Heart right ventricle (tissue), 16 donors: ENCODE data around the gene TAOK1. TPM values are rescaled to one million over a fixed set of nuclear protein-coding genes. Genes with fewer than 3 reads are reported as not detected.

ENCODE experiments used
- ATAC-seq, 8 donors: fragments of 200-7000 bp; cut with Tn5 transposase; one replicate each; pipeline ENCODE4 v1.9.1; 2020; ENCODE audit warnings: mild to moderate bottlenecking in 8 of 8, moderate library complexity in 8 of 8, moderate number of reproducible peaks in 1 of 8
- DNase-seq, 2 donors: peaks; one replicate each; pipeline ENCODE4 v3.0.0-alpha.2; 2020
- H3K27ac ChIP-seq, 10 donors: fragments of 200-600 bp; sonication (generic) in 2 of 10; one replicate each; pipeline versions ENCODE4 v1.5.0 to v1.8.0; 2020 to 2022; ENCODE audit warnings: mild to moderate bottlenecking in 3 of 10
- H3K27me3 ChIP-seq, 7 donors: fragments of 200-600 bp; one replicate each; pipeline ENCODE4 v1.8.0; 2021 to 2022; ENCODE audit warnings: mild to moderate bottlenecking in 2 of 7
- H3K36me3 ChIP-seq, 9 donors: fragments of 200-600 bp; sonication (generic) in 1 of 9; one replicate each; pipeline versions ENCODE4 v1.5.0 to v1.8.0; 2020 to 2022; ENCODE audit warnings: mild to moderate bottlenecking in 2 of 9
- H3K4me1 ChIP-seq, 9 donors: fragments of 200-600 bp; sonication (generic) in 1 of 9; one replicate each; pipeline versions ENCODE4 v1.5.0 to v1.8.0; 2020 to 2022; ENCODE audit warnings: mild to moderate bottlenecking in 4 of 9
- H3K4me3 ChIP-seq, 10 donors: fragments of 200-600 bp; sonication (generic) in 2 of 10; one replicate each; pipeline versions ENCODE4 v1.5.0 to v1.8.0; 2020 to 2022; ENCODE audit warnings: mild to moderate bottlenecking in 7 of 10, moderate library complexity in 2 of 10
- H3K9me3 ChIP-seq, 11 donors: fragments of 200-600 bp in 10 of 11; sonication (generic) in 2 of 11; one replicate each; pipeline versions ENCODE4 v1.5.0 to v1.8.0; 2013 to 2022; ENCODE audit warnings: mild to moderate bottlenecking in 2 of 11, control low read depth in 1 of 11, moderate library complexity in 1 of 11
- WGBS, 2 donors: extraction: QIAGEN DNeasy Blood & Tissue Kit; methylation state at CpG; one replicate each; pipeline ENCODE4 v1.1.7; 2013; ENCODE audit warnings: inconsistent platforms in 1 of 2; 5-methylcytosine and 5-hydroxymethylcytosine counted together
- intact Hi-C, 10 donors: fragments of 100-400 bp; cut with DNase I; formaldehyde crosslinking; loops; one replicate each; pipeline versions ENCODE4 v1.11.1 to v1.14.2; 2022
- polyA plus RNA-seq, 2 donors: library from polyadenylated mRNA; stranded (reverse); fragments of 200-250 nt; gene quantifications; one replicate each; pipeline ENCODE4 v1.2.3, GENCODE V29; 2013
- total RNA-seq, 10 donors: library from RNA; stranded (reverse); fragmentation: NEBNext Ultra II Directional in 3 of 10; extraction: Animal tissue kit (Norgen Biotek cat#: 25700) in 3 of 10; gene quantifications; one replicate each; pipeline versions ENCODE4 v1.2.1 to v1.2.4, GENCODE V29; 2021 to 2023
- TF ChIP-seq, protein P1 (sequence below), 9 donors: fragments of 200-600 bp; sonication (generic) in 2 of 9; IDR thresholded peaks; one replicate each; pipeline versions ENCODE4 v1.5.0 to v1.8.0; 2021 to 2022; ENCODE audit warnings: antibody characterized with exemption in 9 of 9, mild to moderate bottlenecking in 5 of 9, moderate library complexity in 1 of 9
- donor health status: Arrhythmogenic right ventricular cardiomyopathy.
- donor health status: ischemic (EF 13 %, LVEDD 7.1; RV severe dilation, severe dysfunction).
- donor health status: healthy with polysubstance abuse.
- donor health status: DM: no; HTN: yes; CAD: no.
- donor health status: DM: no; HTN: no; CAD: no.
- donor health status: ischemic (EF 25% LVEDD 6.9; RV normal size, moderate dysfunction).
- donor health status: ischemic (EF 25% LVEDD 5.7; RV mildly dilated, moderate dysfunction).
- donor health status: healthy.
- donor health status: DM: yes; HTN: yes; CAD: no.
- donor health status: Ischemic cardiomyopathy.
- donor health status: ischemic (EF 35%, LVEDD 5.7; RV mildly dilated, moderate dysfunction).
- donor health status: nonischemic (EF 11% LVEDD 7.7; RV severe dilation, severe dysfunction).
- donor health status: DM: yes; HTN: yes; CAD: no.
- donor health status: PGD.
- donor health status: ischemic (EF 29% LVEDD 5.4; RV normal size, mild dysfunction).
- donor health status: nonischemic (EF 23%, LVEDD 6.1; RV moderate dilation, normal function).

Gene TAOK1
- total and polyA plus RNA-seq, 12 donors, result 6.4 to 86.9 (median 68.8) TPM

DNA sequence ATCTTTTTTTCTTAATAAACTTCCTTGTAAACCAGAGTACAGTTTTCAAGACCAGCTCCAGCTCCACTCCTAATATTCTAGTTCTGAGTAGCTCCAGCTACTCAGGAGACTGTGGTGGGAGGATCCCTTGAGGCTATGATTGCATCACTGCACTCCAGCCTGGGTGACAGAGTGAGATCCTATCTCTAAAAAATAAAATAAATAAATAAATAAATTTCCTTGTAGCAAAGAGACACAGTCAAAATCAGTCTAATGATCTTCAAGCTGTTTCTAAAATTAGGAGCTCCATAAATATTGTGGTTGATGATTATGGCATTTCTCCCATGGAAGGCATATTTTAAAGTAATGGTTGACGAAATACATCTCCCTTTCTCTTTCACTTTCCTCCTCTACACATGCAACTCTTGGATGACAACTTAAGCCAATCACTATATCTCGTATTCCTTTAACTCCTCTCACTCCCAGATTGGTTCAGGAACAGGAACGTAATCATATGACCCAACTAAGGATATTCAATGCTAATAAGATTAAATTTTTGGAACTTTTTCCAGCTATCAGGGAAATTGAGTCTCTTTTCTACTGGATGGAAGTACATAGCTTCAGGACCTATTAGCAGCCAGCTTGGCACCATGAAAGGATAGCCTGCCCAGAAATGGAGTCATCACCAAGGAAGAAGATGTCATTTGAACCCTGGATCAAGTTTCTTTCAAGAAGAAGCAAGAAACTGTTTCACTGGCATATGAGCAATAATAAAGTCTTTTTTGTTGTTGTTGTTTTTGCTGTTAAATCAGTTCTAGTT is 42.1 kb upstream of the TAOK1 start:
- intact Hi-C loops, result no loop called here
- Histone ChIP-seq H3K9me3 (no peaks in the 10 kb centered on the region), H3K4me1 (peaks cover 0 to 3% (median 0%) of the 10 kb centered on the region in 9 donors), H3K27ac (no peak overlapping the region), H3K4me3 (peak overlapping the region in 2 of 10 donors; percentile 1 to 12), H3K36me3 (no peaks in the 10 kb centered on the region), H3K27me3 (peaks cover 0 to 4% (median 0%) of the 10 kb centered on the region in 7 donors)
- peak in 1 of 8 donors; percentile 57 for ATAC-seq
- WGBS, 2 donors, result 66 to 80% methylated on average over 3 of the region's 3 CpGs
- DNase-seq, result no peak
- TF ChIP-seq, protein P1, sequence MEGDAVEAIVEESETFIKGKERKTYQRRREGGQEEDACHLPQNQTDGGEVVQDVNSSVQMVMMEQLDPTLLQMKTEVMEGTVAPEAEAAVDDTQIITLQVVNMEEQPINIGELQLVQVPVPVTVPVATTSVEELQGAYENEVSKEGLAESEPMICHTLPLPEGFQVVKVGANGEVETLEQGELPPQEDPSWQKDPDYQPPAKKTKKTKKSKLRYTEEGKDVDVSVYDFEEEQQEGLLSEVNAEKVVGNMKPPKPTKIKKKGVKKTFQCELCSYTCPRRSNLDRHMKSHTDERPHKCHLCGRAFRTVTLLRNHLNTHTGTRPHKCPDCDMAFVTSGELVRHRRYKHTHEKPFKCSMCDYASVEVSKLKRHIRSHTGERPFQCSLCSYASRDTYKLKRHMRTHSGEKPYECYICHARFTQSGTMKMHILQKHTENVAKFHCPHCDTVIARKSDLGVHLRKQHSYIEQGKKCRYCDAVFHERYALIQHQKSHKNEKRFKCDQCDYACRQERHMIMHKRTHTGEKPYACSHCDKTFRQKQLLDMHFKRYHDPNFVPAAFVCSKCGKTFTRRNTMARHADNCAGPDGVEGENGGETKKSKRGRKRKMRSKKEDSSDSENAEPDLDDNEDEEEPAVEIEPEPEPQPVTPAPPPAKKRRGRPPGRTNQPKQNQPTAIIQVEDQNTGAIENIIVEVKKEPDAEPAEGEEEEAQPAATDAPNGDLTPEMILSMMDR (IDR thresholded peaks at IDR 0.05), result no peak

- TF ChIP-seq, protein P1 (IDR thresholded peaks at IDR 0.05), result no peak
- intact Hi-C loops, result no loop called here
Measured at GRCh38 chr17:29349409-29349808, 40.8 kb upstream of the TAOK1 start.

DNA sequence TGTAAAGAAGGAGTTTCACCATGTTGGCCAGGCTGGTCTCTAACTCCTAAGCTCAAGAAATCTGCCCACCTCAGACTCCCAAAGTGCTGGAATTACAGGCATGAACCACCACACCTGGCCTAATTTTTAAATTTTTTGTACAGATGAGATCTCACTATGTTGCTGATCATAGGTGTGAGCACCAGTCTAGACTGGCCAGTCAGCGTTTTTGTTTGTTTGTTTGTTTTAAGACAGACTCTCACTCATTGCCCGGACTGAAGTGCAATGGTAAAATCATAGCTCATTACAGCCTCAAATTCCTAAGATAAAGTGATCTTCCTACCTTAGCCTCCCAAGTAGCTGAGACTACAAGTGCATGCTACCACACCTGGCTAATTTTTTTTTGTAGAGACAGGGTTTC is 38.0 kb upstream of the TAOK1 start:
- Histone ChIP-seq H3K27ac (no peak overlapping the region), H3K27me3 (no peaks in the 10 kb centered on the region), H3K9me3 (no peaks in the 10 kb centered on the region), H3K4me3 (no peak overlapping the region), H3K36me3 (no peaks in the 10 kb centered on the region), H3K4me1 (peaks cover 0 to 5% (median 0%) of the 10 kb centered on the region in 9 donors)
- ATAC-seq, result no peak
- intact Hi-C loops, result no loop called here
- DNase-seq, result no peak
- TF ChIP-seq, protein P1 (IDR thresholded peaks at IDR 0.05), result no peak
- 90 to 95% methylated on average over 2 of the region's 2 CpGs for WGBS, 2 donors

More at GRCh38 chr17:29349409-29349808, 40.8 kb upstream of the TAOK1 start:
- Histone ChIP-seq H3K27ac (no peak overlapping the region), H3K9me3 (no peaks in the 10 kb centered on the region), H3K4me3 (no peak overlapping the region), H3K36me3 (no peaks in the 10 kb centered on the region), H3K27me3 (peaks cover 0 to 1% (median 0%) of the 10 kb centered on the region in 7 donors), H3K4me1 (peaks cover 0 to 3% (median 0%) of the 10 kb centered on the region in 9 donors)
- DNase-seq (no peak), ATAC-seq (no peak)
- 79 to 80% methylated on average over 2 of the region's 2 CpGs for WGBS, 2 donors

GRCh38 chr17:29357232-29357631 is 32.9 kb upstream of the TAOK1 start:
- peak overlapping the region in 3 of 10 donors; percentile 0 to 26 (median 3) for H3K27ac ChIP-seq
- peak in 3 of 8 donors; percentile 53 to 61 (median 56) for ATAC-seq
- 32 to 50% methylated on average over 2 of the region's 2 CpGs for WGBS, 2 donors
- H3K36me3 ChIP-seq, result no peaks in the 10 kb centered on the region
- H3K4me1 ChIP-seq, result peaks cover 0 to 12% (median 0%) of the 10 kb centered on the region in 9 donors
- TF ChIP-seq, protein P1 (IDR thresholded peaks at IDR 0.05), result no peak
- H3K27me3 ChIP-seq, result no peaks in the 10 kb centered on the region
- no peak overlapping the region for H3K4me3 ChIP-seq
- no peaks in the 10 kb centered on the region for H3K9me3 ChIP-seq
- no peak for DNase-seq
- intact Hi-C loops, result no loop called here
